Measurements from ENCODE around the gene NHEJ1.

- TF ChIP-seq CTCF (IDR thresholded peaks at IDR 0.05; ENCODE audit: insufficient read depth, low read depth, low read length) (no peak), EZH2 (IDR thresholded peaks at IDR 0.05; ENCODE audit: insufficient read depth, low read length) (no peak)
Observed at GRCh38 chr2:219207134-219207883, 46.7 kb upstream of the NHEJ1 start.
